Breast epithelium (tissue), 4 donors: ENCODE data around the gene CTDSPL. TPM values are rescaled to one million over a fixed set of nuclear protein-coding genes. Genes with fewer than 3 reads are reported as not detected.

Experiments used
- DNase-seq, 2 donors: peaks; one replicate each; pipeline ENCODE4 v3.0.0-alpha.2; 2019; ENCODE audit warnings: low spot score in 2 of 2
- H3K27ac ChIP-seq, 2 donors: fragments of 200-600 bp; sonication (generic) in 1 of 2; one replicate each; pipeline ENCODE4 v1.5.1; 2016 to 2019; ENCODE audit warnings: mild to moderate bottlenecking in 1 of 2
- H3K27me3 ChIP-seq, 2 donors: fragments of 200-600 bp; sonication (generic) in 1 of 2; one replicate each; pipeline versions ENCODE4 v1.5.1 to v1.6.0; 2017 to 2019; ENCODE audit warnings: control low read depth in 1 of 2, mild to moderate bottlenecking in 1 of 2
- H3K36me3 ChIP-seq: fragments of 200-600 bp; one replicate; pipeline ENCODE4 v1.5.1; 2019
- H3K4me1 ChIP-seq, 2 donors: fragments of 200-600 bp; sonication (generic); one replicate each; pipeline ENCODE4 v1.5.1; 2016 to 2019; ENCODE audit warnings: control low read depth in 1 of 2
- H3K4me3 ChIP-seq, 3 donors: fragments of 200-600 bp; sonication (generic); 1 replicate in 2 of 3; 2 replicates in 1 of 3; pipeline ENCODE4 v1.5.1; 2016 to 2019; ENCODE audit warnings: mild to moderate bottlenecking in 3 of 3, moderate library complexity in 2 of 3
- H3K9me3 ChIP-seq, 2 donors: fragments of 200-600 bp; sonication (generic) in 1 of 2; one replicate each; pipeline ENCODE4 v1.5.1; 2016 to 2019; ENCODE audit warnings: control low read depth in 1 of 2
- POLR2A ChIP-seq: fragments of 450-650 bp; IDR thresholded peaks from one replicate; pipeline ENCODE4 v1.6.1; 2016; ENCODE audit warnings: antibody characterized with exemption, mild to moderate bottlenecking, moderate library complexity
- POLR2AphosphoS5 ChIP-seq, 3 donors: sonication (generic); formaldehyde crosslinking; IDR thresholded peaks; one replicate each; pipeline ENCODE4 v1.6.1; 2017; ENCODE audit warnings: antibody characterized with exemption in 3 of 3
- intact Hi-C: fragments of 100-400 bp; cut with DNase I; formaldehyde crosslinking; loops from one replicate; pipeline ENCODE4 v1.15.1; 2023; ENCODE audit warnings: low total_unique reads
- total RNA-seq, 3 donors: library from RNA; depleted of rRNA; stranded (reverse); fragments of >200 nt; gene quantifications; one replicate each; pipeline ENCODE4 v1.1.0, GENCODE V29; 2016
- TF ChIP-seq, protein P1 (sequence below), 3 donors: fragments of 450-650 bp; IDR thresholded peaks; one replicate each; pipeline ENCODE4 v1.5.1; 2016 to 2017; ENCODE audit warnings: antibody characterized with exemption in 3 of 3, mild to moderate bottlenecking in 3 of 3, moderate library complexity in 3 of 3

The CTDSPL gene
- total RNA-seq, 3 donors from 2014 or later = 40.0 to 80.8 (median 63.1) TPM

DNA sequence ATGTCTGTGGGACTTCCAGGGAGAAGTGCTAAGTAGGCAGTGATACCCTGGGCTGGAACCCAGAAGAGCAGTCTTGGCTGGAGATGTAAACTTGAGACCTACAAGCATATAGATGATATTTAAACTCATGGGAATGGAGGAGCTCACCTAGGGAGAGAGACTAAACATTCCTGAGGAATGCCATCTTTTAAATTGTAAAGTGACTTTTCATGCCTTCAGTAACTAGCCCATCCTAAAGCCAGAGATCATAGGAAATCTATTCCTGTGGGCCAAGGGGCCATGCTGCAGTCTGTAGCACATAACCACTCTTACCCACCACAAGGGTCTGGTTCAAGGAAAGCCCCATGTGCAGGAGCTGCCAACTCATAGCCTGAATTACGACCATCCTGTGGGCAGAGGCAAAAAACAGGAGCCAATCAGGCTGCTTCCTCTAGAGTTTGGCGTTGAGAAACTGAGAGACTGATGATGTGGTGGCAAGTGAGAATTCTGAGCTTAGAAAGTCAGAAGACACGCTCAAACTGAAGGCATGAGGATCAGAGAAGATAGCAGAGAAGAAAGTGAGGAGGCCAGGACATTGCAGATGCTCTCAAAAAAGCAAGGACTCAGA is 37.5 kb downstream of the CTDSPL start:
- intact Hi-C loops = no loop called here
- TF ChIP-seq, protein P1, sequence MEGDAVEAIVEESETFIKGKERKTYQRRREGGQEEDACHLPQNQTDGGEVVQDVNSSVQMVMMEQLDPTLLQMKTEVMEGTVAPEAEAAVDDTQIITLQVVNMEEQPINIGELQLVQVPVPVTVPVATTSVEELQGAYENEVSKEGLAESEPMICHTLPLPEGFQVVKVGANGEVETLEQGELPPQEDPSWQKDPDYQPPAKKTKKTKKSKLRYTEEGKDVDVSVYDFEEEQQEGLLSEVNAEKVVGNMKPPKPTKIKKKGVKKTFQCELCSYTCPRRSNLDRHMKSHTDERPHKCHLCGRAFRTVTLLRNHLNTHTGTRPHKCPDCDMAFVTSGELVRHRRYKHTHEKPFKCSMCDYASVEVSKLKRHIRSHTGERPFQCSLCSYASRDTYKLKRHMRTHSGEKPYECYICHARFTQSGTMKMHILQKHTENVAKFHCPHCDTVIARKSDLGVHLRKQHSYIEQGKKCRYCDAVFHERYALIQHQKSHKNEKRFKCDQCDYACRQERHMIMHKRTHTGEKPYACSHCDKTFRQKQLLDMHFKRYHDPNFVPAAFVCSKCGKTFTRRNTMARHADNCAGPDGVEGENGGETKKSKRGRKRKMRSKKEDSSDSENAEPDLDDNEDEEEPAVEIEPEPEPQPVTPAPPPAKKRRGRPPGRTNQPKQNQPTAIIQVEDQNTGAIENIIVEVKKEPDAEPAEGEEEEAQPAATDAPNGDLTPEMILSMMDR (IDR thresholded peaks at IDR 0.05) = no peak
- TF ChIP-seq POLR2A (no peak), POLR2AphosphoS5 (IDR thresholded peaks at IDR 0.05) (no peak)
- no peak overlapping the region for H3K27ac ChIP-seq

DNA sequence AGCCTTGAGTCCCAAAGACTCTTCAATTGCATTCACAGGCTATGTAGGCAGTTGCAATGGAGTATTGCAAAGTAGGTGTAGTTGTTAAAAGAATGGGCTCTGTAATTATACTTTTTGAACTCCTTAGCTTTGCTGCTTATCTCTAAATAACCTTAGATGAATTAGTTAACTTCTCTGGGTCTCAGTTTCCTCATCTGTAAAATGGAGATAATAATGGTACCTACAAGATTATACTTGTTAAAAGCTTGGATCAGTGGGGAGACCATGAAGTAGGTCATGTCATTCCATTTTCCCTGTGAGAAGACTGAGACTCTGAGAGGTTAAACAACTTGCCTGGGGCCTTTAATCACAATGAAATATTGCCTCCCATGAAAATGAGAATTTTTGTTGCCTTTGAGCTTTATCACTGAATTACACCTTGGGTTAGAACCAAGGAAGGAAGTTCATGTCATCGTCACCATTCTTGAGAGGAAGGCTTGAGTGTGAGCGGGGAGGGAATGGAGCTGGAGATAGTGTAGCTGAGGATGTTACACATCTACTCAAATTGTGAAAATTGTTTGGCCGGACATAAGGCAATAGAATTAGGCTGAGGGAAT is 38.1 kb downstream of the CTDSPL start:
- no peaks in the 10 kb centered on the region for H3K27me3 ChIP-seq
- H3K4me1 ChIP-seq = no peaks in the 10 kb centered on the region
- H3K9me3 ChIP-seq = no peaks in the 10 kb centered on the region
- no peak for DNase-seq
- H3K27ac ChIP-seq = no peak overlapping the region
- H3K36me3 ChIP-seq = no peaks in the 10 kb centered on the region
- intact Hi-C loops = no loop called here
- TF ChIP-seq POLR2AphosphoS5 (IDR thresholded peaks at IDR 0.05) (no peak), POLR2A (no peak)
- TF ChIP-seq, protein P1 (IDR thresholded peaks at IDR 0.05) = no peak
- H3K4me3 ChIP-seq = no peak overlapping the region

More for the DNA sequence above, 37.5 kb downstream of the CTDSPL start:
- Histone ChIP-seq H3K4me1 (no peaks in the 10 kb centered on the region), H3K4me3 (no peak overlapping the region), H3K36me3 (no peaks in the 10 kb centered on the region), H3K9me3 (no peaks in the 10 kb centered on the region), H3K27me3 (no peaks in the 10 kb centered on the region)
- DNase-seq = no peak

DNA sequence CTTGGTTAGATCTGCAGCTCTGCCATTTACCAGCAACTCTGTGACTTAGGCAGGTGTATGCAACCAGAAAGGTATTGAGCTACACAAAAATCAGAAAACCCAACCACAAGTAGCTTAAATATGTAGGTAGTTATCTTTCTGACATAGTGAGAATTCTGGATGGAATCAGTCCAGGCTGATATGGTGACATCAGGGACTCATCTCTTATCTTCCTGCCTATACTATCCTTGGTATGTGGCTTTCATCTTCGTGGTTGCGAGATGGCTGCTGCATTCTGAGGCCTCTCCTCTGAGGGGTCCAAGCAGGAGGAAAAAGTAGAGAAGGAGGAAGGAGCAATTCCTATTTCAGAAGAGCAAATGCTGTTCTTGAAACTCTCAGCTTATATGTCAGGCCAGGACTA is 40.0 kb downstream of the CTDSPL start:
- no peaks in the 10 kb centered on the region for H3K36me3 ChIP-seq
- H3K27ac ChIP-seq = no peak overlapping the region
- intact Hi-C loops = no loop called here
- no peak for DNase-seq
- H3K4me1 ChIP-seq = peaks cover 4 to 8% of the 10 kb centered on the region in 2 donors
- no peaks in the 10 kb centered on the region for H3K9me3 ChIP-seq
- no peaks in the 10 kb centered on the region for H3K27me3 ChIP-seq
- TF ChIP-seq, protein P1 (IDR thresholded peaks at IDR 0.05) = no peak
- TF ChIP-seq POLR2A = no peak
- no peak overlapping the region for H3K4me3 ChIP-seq

DNA sequence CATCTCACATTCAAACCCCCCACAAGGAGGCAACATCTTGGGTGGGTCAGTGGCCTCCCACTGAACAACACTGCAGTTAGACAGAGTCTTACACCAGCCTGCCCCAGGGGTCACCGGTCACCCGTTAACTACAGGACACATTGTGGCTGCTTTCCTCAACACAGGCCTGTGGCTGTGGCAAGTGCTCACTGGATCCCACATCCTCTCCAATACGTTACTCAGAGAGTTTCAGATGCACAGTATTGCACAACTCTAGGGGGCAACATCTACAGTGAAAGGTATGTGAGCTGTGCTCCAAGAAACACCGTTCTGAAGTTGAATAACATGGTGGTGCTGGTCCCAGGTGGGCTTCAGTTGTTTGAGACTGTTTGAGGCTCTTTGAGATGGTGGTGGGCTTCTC is 41.0 kb downstream of the CTDSPL start:
- no peak for DNase-seq
- intact Hi-C loops = no loop called here
- Histone ChIP-seq H3K27ac (no peak overlapping the region), H3K4me1 (peaks cover 6 to 16% of the 10 kb centered on the region in 2 donors), H3K36me3 (no peaks in the 10 kb centered on the region), H3K4me3 (no peak overlapping the region), H3K27me3 (no peaks in the 10 kb centered on the region), H3K9me3 (no peaks in the 10 kb centered on the region)
- TF ChIP-seq POLR2A (no peak), POLR2AphosphoS5 (IDR thresholded peaks at IDR 0.05) (no peak)
- TF ChIP-seq, protein P1 (IDR thresholded peaks at IDR 0.05) = no peak

DNA sequence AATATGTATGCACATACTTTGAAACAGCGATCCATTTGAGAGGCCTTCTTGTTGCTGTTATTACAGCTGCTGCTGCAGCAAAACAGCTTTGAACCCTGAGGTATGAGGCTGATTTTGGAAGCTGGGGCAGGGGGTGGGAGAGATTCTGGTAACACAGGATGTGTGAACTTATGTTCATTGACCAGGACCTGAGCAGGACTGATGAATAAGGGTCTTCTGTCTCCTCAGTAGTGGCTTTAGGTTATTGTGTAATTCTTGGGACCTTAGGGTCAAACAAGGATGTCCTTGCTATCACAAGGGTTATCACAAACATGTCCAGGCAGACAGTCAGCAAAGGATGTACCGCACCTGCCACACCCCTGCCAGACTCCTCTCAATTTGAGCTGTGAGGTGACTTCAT is 41.6 kb downstream of the CTDSPL start:
- no peak for DNase-seq
- Histone ChIP-seq H3K9me3 (no peaks in the 10 kb centered on the region), H3K4me1 (peaks cover 6 to 19% of the 10 kb centered on the region in 2 donors), H3K4me3 (no peak overlapping the region), H3K36me3 (no peaks in the 10 kb centered on the region), H3K27ac (no peak overlapping the region), H3K27me3 (no peaks in the 10 kb centered on the region)
- intact Hi-C loops = no loop called here
- TF ChIP-seq, protein P1 (IDR thresholded peaks at IDR 0.05) = no peak
- no peak for TF ChIP-seq POLR2AphosphoS5 (IDR thresholded peaks at IDR 0.05)
- TF ChIP-seq POLR2A = no peak
